Kidney (tissue), 14 donors: Measurements from ENCODE around the gene TSPAN14. TPM values are rescaled to one million over a fixed set of nuclear protein-coding genes. Genes with fewer than 3 reads are reported as not detected.

Experiments used
- DNase-seq, 5 donors: peaks; one replicate each; pipeline ENCODE4 v3.0.0-alpha.2; 2013 to 2020
- FAIRE-seq: peaks from 2 replicates; lab custom pipeline; 2012; peaks lifted over from hg19 to GRCh38; lab: Jason Lieb, UNC
- H3K27ac ChIP-seq, 2 donors: one replicate each; pipeline ENCODE4 v1.7.0; 2013; ENCODE audit warnings: low read depth in 2 of 2, low read length in 2 of 2, inconsistent platforms in 1 of 2
- H3K27me3 ChIP-seq: one replicate; pipeline ENCODE4 v1.7.1; 2013; ENCODE audit warnings: low read length, inconsistent platforms; ENCODE audit not compliant: control insufficient read depth, insufficient read depth
- H3K36me3 ChIP-seq, 3 donors: one replicate each; pipeline versions ENCODE4 v1.7.0 to v1.7.1; 2013; ENCODE audit warnings: low read length in 3 of 3, control low read depth in 1 of 3, inconsistent platforms in 1 of 3; ENCODE audit not compliant: insufficient read depth in 3 of 3, control insufficient read depth in 2 of 3
- H3K4me1 ChIP-seq, 3 donors: one replicate each; pipeline versions ENCODE4 v1.7.0 to v1.7.1; 2013; ENCODE audit warnings: low read length in 3 of 3, inconsistent platforms in 1 of 3, low read depth in 1 of 3; ENCODE audit not compliant: control insufficient read depth in 2 of 3, insufficient read depth in 2 of 3
- H3K4me3 ChIP-seq, 3 donors: one replicate each; pipeline versions ENCODE4 v1.7.0 to v1.8.1; 2013; ENCODE audit warnings: low read length in 3 of 3, control low read depth in 1 of 3, inconsistent platforms in 1 of 3
- H3K9ac ChIP-seq, 3 donors: one replicate each; pipeline versions ENCODE4 v1.7.0 to v1.7.1; 2013; ENCODE audit warnings: low read length in 3 of 3, control low read depth in 1 of 3, inconsistent platforms in 1 of 3
- H3K9me3 ChIP-seq, 3 donors: one replicate each; pipeline versions ENCODE4 v1.7.0 to v1.7.1; 2013; ENCODE audit warnings: low read length in 3 of 3, control low read depth in 1 of 3, inconsistent platforms in 1 of 3; ENCODE audit not compliant: control insufficient read depth in 2 of 3, insufficient read depth in 1 of 3
- intact Hi-C: fragments of 100-400 bp; cut with DNase I; formaldehyde crosslinking; loops from one replicate; pipeline ENCODE4 v1.11.1; 2022
- polyA plus RNA-seq: library from polyadenylated mRNA; stranded (reverse); fragments of 350-450 nt; fragmentation: Illumina TruSeq; extraction: RNeasy Lipid Tissue Mini Kit (QIAGEN cat#74804); gene quantifications from one replicate; pipeline ENCODE4 v1.2.3, GENCODE V29; 2014; ENCODE audit warnings: low read depth, low replicate concordance; ENCODE audit not compliant: insufficient read depth
- total RNA-seq: library from RNA; stranded (reverse); fragmentation: NEBNext Ultra II Directional; extraction: Animal tissue kit (Norgen Biotek cat#: 25700); gene quantifications from one replicate; pipeline ENCODE4 v1.2.1, GENCODE V29; 2021
- TF ChIP-seq, protein P1 (sequence below): IDR thresholded peaks from 3 replicates; pipeline ENCODE4 v1.5.1; 2012; ENCODE audit warnings: mild to moderate bottlenecking, moderate library complexity, borderline replicate concordance; ENCODE audit not compliant: insufficient read depth; ENCODE audit errors: extremely low read depth
- donor health status: control.
- donor health status: control.
- donor health status: control.
- donor health status: control.
- donor health status: control.
- donor health status: DM: yes; HTN: yes; CAD: no.
- donor health status: Normal renal cell carcinoma (clear cell type).

The TSPAN14 gene
- total and polyA plus RNA-seq, 2 donors from 2014 or later = 36.8 to 183 TPM

DNA sequence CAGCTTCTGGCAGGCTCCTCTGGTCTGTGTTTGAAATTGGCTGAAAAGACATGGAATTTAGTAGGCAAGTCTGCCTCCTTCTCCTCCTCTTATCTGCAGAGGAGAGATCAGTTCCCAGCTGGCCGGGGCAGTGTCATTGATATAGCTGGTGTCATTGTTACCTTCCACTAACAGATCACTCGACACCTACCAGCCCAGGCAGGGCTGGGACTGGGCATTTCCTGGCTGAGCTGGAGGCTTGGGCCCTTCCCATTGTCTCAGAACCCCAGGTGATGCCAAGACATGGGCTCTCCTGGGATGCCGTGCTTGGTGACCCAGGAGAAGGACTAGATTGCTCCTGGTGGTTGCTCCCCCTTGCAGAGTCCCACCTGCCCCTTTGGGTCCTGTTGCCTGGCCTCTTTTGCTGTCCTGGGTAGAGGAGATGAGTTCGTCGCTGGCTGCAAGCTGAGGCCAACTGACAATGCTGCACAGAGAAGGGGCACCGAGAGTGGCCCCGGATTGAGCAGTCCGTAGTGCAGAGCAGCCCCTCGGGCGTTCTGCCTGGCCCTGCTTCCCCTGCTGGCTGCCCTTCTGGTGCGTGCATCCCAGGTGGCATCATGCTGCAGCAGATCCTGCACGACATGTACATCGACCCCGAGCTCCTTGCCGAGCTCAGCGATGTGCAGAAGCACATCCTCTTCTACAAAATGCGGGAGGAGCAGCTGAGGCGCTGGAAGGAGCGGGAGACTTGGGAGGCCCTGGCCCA, 83.8 kb downstream of the TSPAN14 start, which contains the start of gene SH2D4B:
Gene SH2D4B (plus strand): TSS at position 167 of the 745 bp plus-strand sequence. CDS start 430 bp downstream, at position 597.
- H3K27ac ChIP-seq = no peak within 1 kb of the TSS

DNA sequence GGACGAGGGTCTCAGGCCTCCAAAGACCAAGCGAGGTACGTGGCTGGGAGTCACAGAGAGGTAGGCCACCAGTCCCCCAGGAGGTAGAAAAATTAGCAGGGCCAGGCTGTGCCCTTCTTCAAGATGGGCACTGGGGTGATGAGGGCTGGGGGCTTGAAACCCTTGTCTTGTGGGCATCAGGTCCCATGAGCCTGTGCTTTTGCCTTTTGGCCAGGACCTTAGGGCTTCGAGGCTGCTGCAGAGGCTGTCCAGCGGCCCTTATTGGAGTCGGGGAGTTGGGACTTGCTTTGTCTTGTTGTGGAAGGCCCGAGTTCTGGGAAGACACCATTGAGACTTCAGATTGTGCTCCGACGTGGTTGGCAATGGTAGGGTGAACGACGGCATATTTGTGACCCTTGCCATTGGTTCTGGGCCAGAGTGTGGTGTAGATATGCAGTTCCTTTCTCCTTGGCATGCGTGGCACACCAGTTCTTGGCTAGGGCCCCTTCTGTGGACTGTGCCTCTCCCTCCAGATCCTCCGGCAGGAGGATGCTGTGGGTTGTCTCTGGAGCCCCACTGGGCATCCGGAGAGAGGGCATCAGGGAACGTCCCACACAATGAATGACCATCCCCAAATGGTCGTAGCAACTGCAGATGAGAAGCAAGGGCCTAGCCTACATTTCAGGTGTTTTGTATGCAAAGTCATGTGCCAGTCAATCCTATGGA, 84.5 kb downstream of the TSPAN14 start:
- no peaks in the 10 kb centered on the region for H3K27me3 ChIP-seq
- intact Hi-C loops = no loop called here
- no peak overlapping the region for H3K27ac ChIP-seq
- H3K9me3 ChIP-seq = no peaks in the 10 kb centered on the region
- H3K4me3 ChIP-seq = no peak overlapping the region
- H3K36me3 ChIP-seq = no peaks in the 10 kb centered on the region
- DNase-seq (no peak), FAIRE-seq (no peak)
- TF ChIP-seq, protein P1, sequence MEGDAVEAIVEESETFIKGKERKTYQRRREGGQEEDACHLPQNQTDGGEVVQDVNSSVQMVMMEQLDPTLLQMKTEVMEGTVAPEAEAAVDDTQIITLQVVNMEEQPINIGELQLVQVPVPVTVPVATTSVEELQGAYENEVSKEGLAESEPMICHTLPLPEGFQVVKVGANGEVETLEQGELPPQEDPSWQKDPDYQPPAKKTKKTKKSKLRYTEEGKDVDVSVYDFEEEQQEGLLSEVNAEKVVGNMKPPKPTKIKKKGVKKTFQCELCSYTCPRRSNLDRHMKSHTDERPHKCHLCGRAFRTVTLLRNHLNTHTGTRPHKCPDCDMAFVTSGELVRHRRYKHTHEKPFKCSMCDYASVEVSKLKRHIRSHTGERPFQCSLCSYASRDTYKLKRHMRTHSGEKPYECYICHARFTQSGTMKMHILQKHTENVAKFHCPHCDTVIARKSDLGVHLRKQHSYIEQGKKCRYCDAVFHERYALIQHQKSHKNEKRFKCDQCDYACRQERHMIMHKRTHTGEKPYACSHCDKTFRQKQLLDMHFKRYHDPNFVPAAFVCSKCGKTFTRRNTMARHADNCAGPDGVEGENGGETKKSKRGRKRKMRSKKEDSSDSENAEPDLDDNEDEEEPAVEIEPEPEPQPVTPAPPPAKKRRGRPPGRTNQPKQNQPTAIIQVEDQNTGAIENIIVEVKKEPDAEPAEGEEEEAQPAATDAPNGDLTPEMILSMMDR = no peak
- H3K4me1 ChIP-seq = no peaks in the 10 kb centered on the region
- no peak overlapping the region for H3K9ac ChIP-seq

More for the DNA sequence above, 83.8 kb downstream of the TSPAN14 start, which contains the start of gene SH2D4B:
- TF ChIP-seq, protein P1 = no peak
- H3K36me3 ChIP-seq = no peaks in the 10 kb centered on the region
- H3K27me3 ChIP-seq = no peaks in the 10 kb centered on the region
- no peak for FAIRE-seq
- no peaks in the 10 kb centered on the region for H3K9me3 ChIP-seq
- peak in 3 of 5 donors; percentile 18 to 45 (median 24) for DNase-seq
- no peak within 1 kb of the TSS for H3K4me3 ChIP-seq
- no peak within 1 kb of the TSS for H3K9ac ChIP-seq
- H3K4me1 ChIP-seq = no peaks in the 10 kb centered on the region
- intact Hi-C loops = no loop called here

DNA sequence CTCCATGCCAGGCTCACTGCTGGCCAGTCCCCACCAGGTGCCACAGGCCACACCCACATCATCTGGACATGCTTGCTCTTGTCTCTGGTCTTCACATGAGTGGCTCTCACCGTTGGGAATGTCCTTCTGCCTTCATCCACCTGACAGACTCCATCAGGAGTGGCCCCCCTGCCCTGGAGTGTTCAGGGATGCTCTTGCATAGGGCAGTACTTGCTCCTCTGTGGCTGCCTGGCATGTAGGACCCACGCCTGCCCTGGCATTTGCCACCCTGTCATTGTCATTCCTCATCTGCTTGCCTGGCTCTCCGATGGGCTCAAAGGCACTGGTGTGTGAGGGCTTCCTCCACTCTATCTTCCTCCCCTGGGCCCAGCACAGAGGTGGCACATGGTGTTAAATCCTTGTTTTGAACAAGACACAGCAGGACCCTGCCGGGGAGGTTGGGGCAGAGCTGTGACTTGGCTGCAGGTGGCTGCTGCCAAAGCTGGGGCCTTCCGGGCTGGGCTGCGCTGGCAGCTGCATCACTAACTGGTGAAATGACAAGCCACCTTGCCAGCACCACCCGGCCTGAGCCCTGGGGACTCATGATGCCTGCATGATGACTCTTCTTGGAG, 85.4 kb downstream of the TSPAN14 start:
- TF ChIP-seq, protein P1 = no peak
- Histone ChIP-seq H3K9me3 (no peaks in the 10 kb centered on the region), H3K36me3 (no peaks in the 10 kb centered on the region), H3K27me3 (no peaks in the 10 kb centered on the region), H3K27ac (no peak overlapping the region), H3K4me3 (no peak overlapping the region), H3K9ac (no peak overlapping the region), H3K4me1 (no peaks in the 10 kb centered on the region)
- FAIRE-seq = no peak
- no peak for DNase-seq
- intact Hi-C loops = no loop called here
